HG03103 (cell line): ENCODE results near the gene TMEM266.

Experiments
- ATAC-seq: cut with Tn5 transposase; IDR thresholded peaks from one replicate; pipeline ENCODE4 v1.9.1; 2021; ENCODE audit warnings: low read depth; ENCODE audit not compliant: unreplicated experiment

The TMEM266 gene

GRCh38 chr15:76065793-76066192 is 6.0 kb downstream of the TMEM266 start:
- ATAC-seq: no peak

- ATAC-seq: no peak
These were observed 10.4 kb downstream of the TMEM266 start for GRCh38 chr15:76070192-76070591.

DNA sequence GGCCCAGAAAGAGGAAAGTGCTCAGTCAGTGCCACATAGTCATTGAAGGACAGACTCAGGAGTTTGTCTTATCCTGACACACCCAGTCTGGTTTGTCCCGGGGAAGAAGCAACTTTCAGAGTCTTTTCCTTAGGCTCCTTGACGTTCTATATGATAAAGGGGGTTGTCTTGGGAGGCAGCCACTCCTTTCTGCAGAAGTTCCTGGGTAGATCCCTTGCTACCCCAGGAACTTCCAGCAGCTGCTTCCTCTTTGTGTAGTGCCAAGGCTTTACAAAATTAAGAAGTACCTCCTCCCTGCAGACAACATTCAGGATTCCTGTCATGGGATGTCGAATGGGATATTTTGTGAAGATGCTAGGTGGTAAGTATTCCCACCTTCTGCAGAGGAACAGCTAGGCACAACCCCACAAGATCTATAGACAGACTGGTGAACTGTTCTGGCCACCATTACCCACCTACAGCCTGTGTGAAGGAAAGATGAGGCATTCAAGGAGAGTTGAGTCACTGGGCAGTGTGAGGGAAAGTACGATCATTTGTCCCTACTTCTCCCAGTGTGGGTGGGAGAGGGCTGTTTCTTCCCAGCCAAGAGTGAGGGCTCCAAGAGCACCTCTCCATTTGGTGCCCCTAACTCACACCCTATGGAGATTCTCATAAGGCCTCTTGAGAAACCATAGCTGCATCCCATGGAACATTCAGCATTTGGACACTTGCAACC is 11.3 kb downstream of the TMEM266 start:
- ATAC-seq: no peak

DNA sequence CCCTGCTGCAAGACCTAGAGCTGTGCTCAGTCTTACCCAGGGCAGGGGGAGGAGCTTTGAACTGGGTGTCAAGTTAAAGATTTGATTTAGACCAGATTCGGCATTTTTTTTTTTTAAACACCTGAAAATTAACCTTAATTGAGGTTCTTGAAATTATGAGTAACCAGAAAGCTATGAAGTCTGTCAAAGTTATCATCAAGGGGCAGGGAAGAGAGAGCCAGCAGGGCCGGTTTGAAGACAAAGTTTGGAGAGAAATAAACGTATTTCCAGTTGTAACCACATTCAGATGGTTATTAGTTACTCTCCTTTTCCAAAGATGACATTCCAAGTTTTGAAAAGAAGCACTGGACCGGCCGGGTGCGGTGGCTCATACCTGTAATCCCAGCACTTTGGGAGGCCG is 12.0 kb downstream of the TMEM266 start:
- ATAC-seq: no peak

- no peak for ATAC-seq
These were observed 13.8 kb downstream of the TMEM266 start for GRCh38 chr15:76073554-76073953.

DNA sequence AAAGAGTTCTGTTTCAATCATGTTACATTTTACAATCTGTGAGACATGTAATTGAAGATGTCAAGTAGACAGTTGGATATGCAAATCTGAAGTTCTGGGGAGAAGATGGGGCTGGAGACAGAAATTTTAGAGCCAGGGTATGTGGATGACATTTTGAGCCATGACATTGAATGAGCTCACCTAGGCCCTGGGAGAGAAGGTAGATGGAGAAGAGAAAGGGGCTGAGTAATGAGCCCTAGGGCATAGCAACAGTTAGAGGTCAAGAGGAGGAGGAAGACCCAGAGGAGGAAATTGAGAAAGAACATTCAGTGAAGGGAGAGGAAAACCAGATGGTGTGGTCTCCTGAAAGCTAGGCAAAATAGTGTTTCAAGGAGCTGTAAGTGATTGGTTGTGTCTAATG is 15.3 kb downstream of the TMEM266 start:
- no peak for ATAC-seq

DNA sequence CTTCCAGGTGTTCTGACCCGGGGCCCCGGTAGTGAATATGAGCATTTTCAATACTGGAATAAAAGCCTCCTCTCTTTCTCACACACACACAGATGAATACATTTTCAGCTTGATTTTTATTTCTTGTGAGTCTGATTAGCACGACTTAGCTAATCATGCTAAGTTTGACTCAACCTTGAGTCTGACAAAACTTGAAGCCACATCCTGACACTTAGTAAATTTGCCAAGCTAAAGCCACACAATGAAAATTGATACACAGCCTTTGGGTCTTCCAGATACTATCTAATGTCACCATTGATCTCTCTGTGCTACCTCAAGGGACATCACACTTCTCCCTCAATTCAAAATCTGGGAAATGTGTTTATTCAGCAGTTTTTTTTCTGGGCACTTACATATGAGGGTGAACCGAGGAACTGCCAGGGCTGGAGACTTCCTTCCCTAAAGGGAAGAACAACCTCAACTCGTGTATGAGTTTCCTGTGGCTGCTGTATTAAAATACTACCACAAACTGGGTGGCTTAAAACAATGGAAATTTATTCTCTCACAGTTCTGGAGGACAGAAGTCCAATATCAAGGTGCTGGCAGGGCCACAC is 18.6 kb downstream of the TMEM266 start:
- no peak for ATAC-seq

DNA sequence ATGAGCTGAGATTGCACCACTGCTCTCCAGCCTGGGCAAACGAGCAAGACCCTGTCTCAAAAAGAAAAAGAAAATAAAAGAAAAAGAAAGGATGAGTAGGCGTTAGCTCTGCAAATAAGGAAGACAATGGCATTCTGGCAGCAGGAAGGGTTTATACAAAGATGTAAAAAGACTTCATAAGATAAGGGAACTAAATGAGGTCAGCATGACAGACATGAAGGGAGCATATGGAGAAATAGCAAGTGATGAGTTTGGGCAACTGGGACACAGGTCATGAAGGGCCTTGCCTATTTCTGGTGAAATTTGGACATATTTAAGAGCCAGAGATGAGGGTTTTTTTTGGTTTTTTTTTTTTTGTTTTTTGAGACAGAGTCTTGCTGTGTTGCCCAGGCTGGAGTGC is 24.5 kb downstream of the TMEM266 start:
- ATAC-seq: no peak

DNA sequence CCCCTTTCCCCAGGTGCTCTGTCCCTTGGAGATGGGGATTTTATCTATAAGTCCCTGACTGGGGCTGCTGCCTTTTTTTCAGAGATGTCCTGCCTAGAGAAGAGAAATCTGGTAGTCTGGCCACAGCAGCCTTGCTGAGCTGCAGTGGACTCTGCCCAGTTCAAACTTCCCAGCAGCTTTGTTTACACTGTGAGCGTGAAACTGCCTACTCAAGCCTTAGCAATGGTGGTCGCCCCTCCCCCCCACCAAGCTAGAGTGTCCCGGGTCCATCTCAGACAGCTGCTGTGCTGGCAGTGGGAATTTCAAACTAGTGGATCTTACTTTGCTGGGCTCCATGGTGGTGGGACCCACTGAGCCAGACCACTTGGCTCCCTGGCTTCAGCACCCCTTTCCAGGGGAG is 38.9 kb downstream of the TMEM266 start:
- ATAC-seq: no peak

DNA sequence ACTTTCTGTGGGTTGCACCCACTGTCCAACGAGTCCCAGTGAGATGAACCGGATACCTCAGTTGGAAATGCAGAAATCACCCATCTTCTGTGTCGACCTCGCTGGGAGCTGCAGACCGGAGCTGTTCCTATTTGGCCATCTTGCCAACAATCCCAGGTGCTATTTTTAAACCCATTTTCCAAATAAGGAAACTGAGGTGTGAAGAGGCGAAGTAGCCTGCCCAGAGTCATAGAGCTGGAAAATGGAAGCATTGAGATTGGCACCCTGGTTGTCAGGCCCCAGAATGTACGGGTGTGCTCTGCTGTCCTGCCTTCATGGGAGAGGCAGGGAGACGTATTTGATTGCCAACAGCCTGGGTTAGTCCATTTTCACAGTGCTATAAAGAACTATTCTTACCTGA is 39.6 kb downstream of the TMEM266 start:
- no peak for ATAC-seq

DNA sequence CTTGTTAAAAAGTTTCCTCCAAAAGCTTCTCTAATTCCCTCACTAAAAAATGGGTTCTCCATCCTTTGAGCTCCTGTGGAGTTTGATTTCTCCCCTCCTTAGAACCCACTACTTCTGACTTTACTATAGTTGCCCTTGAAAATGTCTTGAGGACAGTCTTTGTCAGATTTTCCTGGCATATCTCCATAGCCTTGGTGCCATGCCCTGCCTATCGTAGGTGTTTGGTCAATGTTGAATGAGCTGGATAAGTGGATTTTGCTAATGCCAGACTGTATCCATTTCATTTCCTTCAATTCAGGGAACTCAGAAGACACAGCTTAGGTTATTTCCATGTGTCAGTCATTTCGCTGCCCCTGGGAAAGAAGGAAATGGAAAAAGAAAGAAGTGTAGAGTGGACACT is 40.6 kb downstream of the TMEM266 start:
- no peak for ATAC-seq

DNA sequence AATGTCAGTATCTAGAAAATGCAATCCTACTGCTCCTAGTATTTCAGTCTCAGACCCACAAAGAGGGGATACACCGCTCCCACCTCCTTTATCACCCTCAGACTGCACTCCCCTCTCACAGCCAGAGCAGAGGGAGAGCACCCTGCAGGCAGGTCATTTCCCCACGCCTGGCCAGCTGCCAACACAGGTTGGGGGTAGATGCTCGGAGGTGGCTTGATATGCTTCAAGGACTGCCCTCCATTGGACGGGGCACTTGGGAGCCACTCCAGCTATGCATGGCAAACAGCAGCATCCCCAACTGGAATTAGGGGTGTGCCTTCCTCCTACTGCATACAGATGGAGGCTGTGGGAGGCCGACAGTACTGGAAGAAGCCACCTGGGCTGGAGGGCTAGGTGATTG is 41.9 kb downstream of the TMEM266 start:
- no peak for ATAC-seq

DNA sequence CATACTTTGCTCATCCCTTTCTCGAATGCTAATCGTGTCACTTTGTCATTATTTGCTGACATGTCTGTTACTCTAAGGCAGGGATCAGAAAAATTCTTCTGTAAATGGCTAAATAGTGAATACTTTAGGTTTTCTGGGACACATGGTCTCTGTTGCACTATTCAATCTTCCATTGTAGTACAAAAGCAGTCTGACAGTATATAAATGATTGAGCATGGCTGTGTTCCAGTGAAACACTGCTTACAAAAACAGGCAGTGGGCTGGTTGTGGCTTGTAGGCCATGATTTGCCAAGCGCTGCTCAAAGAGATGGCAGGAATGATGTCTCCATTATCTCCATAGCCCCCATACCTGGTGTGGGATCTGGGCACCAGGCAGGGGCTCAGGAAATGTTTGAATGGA is 45.6 kb downstream of the TMEM266 start:
- no peak for ATAC-seq

- ATAC-seq: no peak
These were observed 46.1 kb downstream of the TMEM266 start for GRCh38 chr15:76105911-76106310.

GRCh38 chr15:76107169-76107568 is 47.4 kb downstream of the TMEM266 start:
- ATAC-seq: no peak

- ATAC-seq: no peak
These were observed 48.4 kb downstream of the TMEM266 start for GRCh38 chr15:76108021-76108723.

GRCh38 chr15:76109046-76109445 is 49.3 kb downstream of the TMEM266 start:
- ATAC-seq: no peak

DNA sequence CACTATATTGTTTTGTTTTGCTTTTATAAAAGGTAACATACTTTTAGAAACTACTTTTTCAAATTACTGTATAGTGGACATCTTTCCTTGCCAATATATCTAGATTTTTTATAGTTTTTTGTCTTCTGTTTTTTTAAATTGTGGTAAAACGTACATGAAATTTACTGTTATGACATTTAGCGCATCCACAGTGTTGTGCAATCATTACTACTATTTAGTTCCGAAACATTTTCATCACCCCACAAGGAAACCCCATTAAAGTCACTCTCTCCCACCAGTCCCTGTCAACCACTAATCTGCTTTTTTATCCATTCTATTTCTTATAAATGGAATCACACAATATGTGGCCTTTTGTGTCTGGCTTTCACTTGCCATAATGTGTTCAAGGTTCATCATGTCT is 54.8 kb downstream of the TMEM266 start:
- ATAC-seq: no peak

- ATAC-seq: no peak
These were observed 56.5 kb downstream of the TMEM266 start for GRCh38 chr15:76116138-76116885.

GRCh38 chr15:76117181-76117580 is 57.4 kb downstream of the TMEM266 start:
- ATAC-seq: no peak

DNA sequence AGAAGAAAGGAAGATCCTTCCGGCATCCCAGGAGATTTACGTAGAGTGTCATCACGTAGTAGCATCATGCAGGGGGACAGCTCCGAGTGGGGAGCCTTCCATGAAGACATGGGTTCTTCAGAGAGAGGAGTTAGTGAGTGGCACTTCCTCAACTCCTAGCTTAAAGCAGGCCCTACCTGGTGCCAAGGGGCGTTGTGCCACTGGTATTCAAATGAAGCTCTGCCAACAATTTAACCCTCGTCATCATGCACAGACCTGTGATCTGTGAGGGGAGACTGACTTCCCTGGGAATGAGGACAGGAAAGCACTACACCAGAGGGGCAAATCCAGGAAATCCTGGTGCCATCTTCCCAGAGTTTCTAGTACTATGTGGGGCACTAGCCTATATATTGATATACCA is 59.0 kb downstream of the TMEM266 start:
- no peak for ATAC-seq
